ENCODE results near the gene STARD5. TPM values are rescaled to one million over a fixed set of nuclear protein-coding genes. Genes with fewer than 3 reads are reported as not detected.

Gene STARD5
- total and polyA plus RNA-seq, 2 of the 8 experiments (the other 6 are each of a cell fraction or from before 2014, with no cell fraction given) = 5.5 to 10.4 TPM

- POLR2A ChIA-PET (ENCODE audit: partially characterized antibody) = no interaction called here
- FAIRE-seq (no peak), DNase-seq (ENCODE audit: low read depth in 1 of 2, low spot score in 2 of 2) (no peak)
- H3K9me3 ChIP-seq (ENCODE audit: insufficient read depth in 2 of 2, low read depth in 1 of 2, low read length in 1 of 2) = no peaks in the 10 kb centered on the region
- H2BK5ac ChIP-seq (ENCODE audit: low read depth, low read length) = no peak overlapping the region
- no peak overlapping the region for H3K4me3 ChIP-seq (ENCODE audit: extremely low read depth in 1 of 4, insufficient read depth in 2 of 4, low read depth in 3 of 4, low read length in 4 of 4)
- H3K27me3 ChIP-seq (replicated peaks in 1 of 4; ENCODE audit: control insufficient read depth in 3 of 4, extremely low read depth in 1 of 4, insufficient read depth in 3 of 4, low read length in 3 of 4) = no peaks in the 10 kb centered on the region
- H2BK15ac ChIP-seq (ENCODE audit: low read length) = no peak overlapping the region
- H3K23me2 ChIP-seq (ENCODE audit: low read depth, low read length) = no peaks in the 10 kb centered on the region
- no peak overlapping the region for H2BK120ac ChIP-seq (replicated peaks; ENCODE audit: low read depth, low read length)
- 75% methylated on average over 4 of the region's 4 CpGs; no CpG with 5 or more reads in 1 of the 2 experiments for WGBS, 2 experiments (ENCODE audit: extremely low coverage in 1 of 2, insufficient coverage in 1 of 2, insufficient read length in 1 of 2, insufficient replicate concordance in 2 of 2, low coverage in 1 of 2, low lambda C conversion rate in 2 of 2, missing lambda C conversion rate in 1 of 2)
- H3K56ac ChIP-seq (replicated peaks; ENCODE audit: insufficient read length, low read depth, low read length) = no peak overlapping the region
- H3K14ac ChIP-seq (ENCODE audit: insufficient read length) = no peak overlapping the region
- H3K79me1 ChIP-seq (ENCODE audit: low read depth, low read length) = no peaks in the 10 kb centered on the region
- H3K36me3 ChIP-seq (ENCODE audit: control insufficient read depth in 2 of 4, insufficient read depth in 4 of 4, low read length in 3 of 4) = no peaks in the 10 kb centered on the region
- H3K27ac ChIP-seq (ENCODE audit: low read depth, low read length) = no peak overlapping the region
- H2AFZ ChIP-seq (ENCODE audit: low read length) = no peak overlapping the region
- no peak overlapping the region for H2BK20ac ChIP-seq (ENCODE audit: low read length)
- CTCF ChIA-PET (ENCODE audit: partially characterized antibody) = interaction anchor here (1.1 to 1.6 kb wide), 2 partner anchors 17 to 70 kb away, joined by 5 to 8 read pairs; no protein-coding TSS in a partner anchor
- no peak overlapping the region for H2AK5ac ChIP-seq (ENCODE audit: low read depth, low read length)
- H3K18ac ChIP-seq (ENCODE audit: extremely low read depth, low read length) = no peak overlapping the region
- H3K4ac ChIP-seq (replicated peaks; ENCODE audit: insufficient read length, low read depth, low read length) = no peak overlapping the region
- no peak overlapping the region for H4K8ac ChIP-seq (ENCODE audit: extremely low read depth, insufficient read depth, low read length)
- TF ChIP-seq NANOG (IDR thresholded peaks at IDR 0.05; ENCODE audit: insufficient read depth, low read depth, low read length, poor library complexity, severe bottlenecking) (no peak), CHD1 (IDR thresholded peaks at IDR 0.05; ENCODE audit: low read depth, low read length) (no peak), ATF3 (IDR thresholded peaks at IDR 0.05; ENCODE audit: insufficient read depth, low read depth, low read length) (no peak), EP300 (IDR thresholded peaks at IDR 0.05; ENCODE audit: borderline replicate concordance in 1 of 2, low read depth in 2 of 2, low read length in 2 of 2) (no peak)
- no peak overlapping the region for H3K9ac ChIP-seq (replicated peaks in 1 of 4; ENCODE audit: extremely low read depth in 1 of 4, low read depth in 3 of 4, low read length in 3 of 4)
- no peak overlapping the region for H2BK12ac ChIP-seq (ENCODE audit: low read depth, low read length)
- no peaks in the 10 kb centered on the region for H4K20me1 ChIP-seq (replicated peaks in 1 of 2; ENCODE audit: control insufficient read depth in 1 of 2, insufficient read depth in 2 of 2, low read length in 2 of 2)
- H3K4me1 ChIP-seq (replicated peaks in 1 of 4; ENCODE audit: control insufficient read depth in 3 of 4, insufficient read depth in 4 of 4, low read length in 3 of 4) = no peaks in the 10 kb centered on the region
- H3K4me2 ChIP-seq (ENCODE audit: insufficient read depth in 1 of 2, low read depth in 2 of 2, low read length in 2 of 2) = no peak overlapping the region
- no peak overlapping the region for H4K91ac ChIP-seq (replicated peaks; ENCODE audit: insufficient read length, low read length)
- no peaks in the 10 kb centered on the region for H3K79me2 ChIP-seq (ENCODE audit: control insufficient read depth in 1 of 2, insufficient read depth in 2 of 2, low read length in 2 of 2)
- H3K23ac ChIP-seq (ENCODE audit: insufficient read length) = no peak overlapping the region
- no peak overlapping the region for H4K5ac ChIP-seq (ENCODE audit: insufficient read length, low read depth, low read length)
Observed at GRCh38 chr15:81339851-81340250, 15.9 kb upstream of the STARD5 start.

Data from H1 (cell line).